Measurements from ENCODE around the gene SFXN5.

The SFXN5 gene

GRCh38 chr2:72953528-72953927, 118.0 kb downstream of the SFXN5 start:
- TF ChIP-seq CTCF (IDR thresholded peaks at IDR 0.05), result no peak
- no peak for DNase-seq (ENCODE audit: low spot score)
- H3K4me3 ChIP-seq, result no peak overlapping the region
- no peak overlapping the region for H3K27ac ChIP-seq

GRCh38 chr2:72952961-72953360, 118.6 kb downstream of the SFXN5 start:
- Histone ChIP-seq H3K4me3 (no peak overlapping the region), H3K27ac (no peak overlapping the region)
- TF ChIP-seq CTCF (IDR thresholded peaks at IDR 0.05), result no peak
- DNase-seq (ENCODE audit: low spot score), result no peak

- no peak for TF ChIP-seq CTCF (IDR thresholded peaks at IDR 0.05)
- Histone ChIP-seq H3K27ac (no peak overlapping the region), H3K4me3 (no peak overlapping the region)
- DNase-seq (ENCODE audit: low spot score), result no peak
These were observed 119.2 kb downstream of the SFXN5 start for GRCh38 chr2:72952110-72952823.

- Histone ChIP-seq H3K27ac (no peak overlapping the region), H3K4me3 (no peak overlapping the region)
- no peak for TF ChIP-seq CTCF (IDR thresholded peaks at IDR 0.05)
- no peak for DNase-seq (ENCODE audit: low spot score)
These were observed 120.0 kb downstream of the SFXN5 start for GRCh38 chr2:72951303-72952095.

- TF ChIP-seq CTCF (IDR thresholded peaks at IDR 0.05), result no peak
- DNase-seq (ENCODE audit: low spot score), result no peak
- Histone ChIP-seq H3K27ac (no peak overlapping the region), H3K4me3 (no peak overlapping the region)
These were observed 120.8 kb downstream of the SFXN5 start for GRCh38 chr2:72950558-72951255.

GRCh38 chr2:72949642-72950041, 121.9 kb downstream of the SFXN5 start:
- Histone ChIP-seq H3K27ac (no peak overlapping the region), H3K4me3 (no peak overlapping the region)
- TF ChIP-seq CTCF (IDR thresholded peaks at IDR 0.05), result no peak
- no peak for DNase-seq (ENCODE audit: low spot score)
